ENCODE results near the gene GAREM2.

GAREM2 gene

DNA sequence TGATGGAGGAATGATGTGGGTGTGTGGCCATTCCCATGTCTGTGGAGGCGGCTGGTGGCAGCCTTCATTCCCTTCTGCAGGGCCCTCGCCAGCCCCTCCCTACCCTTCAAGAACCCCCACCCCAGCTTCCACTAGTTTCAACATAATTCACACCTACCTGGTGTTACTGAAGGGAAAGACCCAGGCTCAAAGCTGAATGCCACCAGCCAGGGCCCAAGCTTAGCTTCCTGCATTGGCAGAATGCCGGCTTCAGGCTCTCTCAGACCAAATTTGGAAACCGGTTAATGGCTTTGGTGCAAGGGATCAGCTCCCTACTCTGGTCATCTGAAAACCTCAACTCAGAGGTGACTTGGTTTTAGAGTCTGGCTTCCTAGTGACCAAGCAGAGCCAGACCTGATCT, 16.9 kb downstream of the GAREM2 start:
- DNase-seq = no peak

DNA sequence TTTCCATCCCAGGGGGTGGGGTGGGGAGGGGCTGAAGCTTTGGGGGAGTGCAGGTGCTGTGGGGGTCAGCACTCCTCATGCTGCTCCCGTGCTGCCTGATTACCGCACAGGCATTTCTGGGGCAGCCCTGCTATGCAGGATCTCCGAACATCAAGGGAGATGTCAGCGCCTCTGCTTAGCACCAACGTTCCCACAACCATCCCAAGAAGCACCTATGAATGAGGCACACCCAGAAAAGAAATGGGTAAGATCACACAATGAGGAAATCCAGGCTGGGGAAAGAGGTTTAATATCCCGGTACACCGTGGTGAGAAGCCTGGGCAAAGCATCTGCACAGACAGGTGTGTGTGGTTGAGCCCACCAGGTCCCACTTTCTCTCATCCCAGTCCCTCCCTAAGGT, 17.5 kb downstream of the GAREM2 start:
- DNase-seq = no peak

DNA sequence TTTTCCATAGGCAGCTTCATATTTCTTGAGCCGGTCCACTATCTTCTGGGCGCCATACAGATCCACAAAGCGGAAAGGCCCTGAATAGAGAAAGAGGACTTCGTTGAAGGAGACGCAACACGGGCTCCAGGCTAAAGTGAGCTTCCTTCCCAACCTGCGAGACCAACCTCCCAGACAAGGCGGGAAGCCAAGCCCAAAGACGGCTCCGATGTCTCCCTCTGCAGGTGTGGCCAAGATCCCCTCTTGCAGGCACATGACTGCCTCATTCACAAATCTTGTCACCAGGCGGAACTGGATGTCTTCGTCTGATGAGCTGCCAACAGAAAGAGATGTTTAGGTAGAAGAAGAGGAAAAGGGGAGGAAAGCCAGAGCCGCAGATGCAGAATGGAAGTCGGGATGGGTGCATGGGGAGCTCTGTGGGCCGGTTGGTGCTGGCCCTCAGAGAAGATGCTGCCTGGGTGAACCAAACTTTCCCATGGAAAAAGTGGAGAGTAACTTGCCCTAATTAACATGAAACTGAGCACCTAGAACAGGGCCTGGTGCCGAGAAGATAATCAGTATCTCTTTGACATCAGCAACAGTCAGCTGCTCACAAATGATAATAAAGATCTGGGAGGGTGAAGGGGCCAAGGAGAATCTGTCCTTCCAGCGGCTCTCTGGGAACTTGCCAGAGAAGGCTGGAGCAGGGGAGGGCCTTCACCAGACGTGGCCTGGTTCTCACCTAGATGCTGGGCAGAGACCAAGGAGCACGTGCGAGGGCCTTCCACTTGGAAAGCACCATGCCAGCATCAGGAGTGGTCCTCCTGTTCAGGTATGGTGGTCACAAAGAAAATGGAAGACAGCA, 18.6 kb downstream of the GAREM2 start:
- DNase-seq = no peak

DNA sequence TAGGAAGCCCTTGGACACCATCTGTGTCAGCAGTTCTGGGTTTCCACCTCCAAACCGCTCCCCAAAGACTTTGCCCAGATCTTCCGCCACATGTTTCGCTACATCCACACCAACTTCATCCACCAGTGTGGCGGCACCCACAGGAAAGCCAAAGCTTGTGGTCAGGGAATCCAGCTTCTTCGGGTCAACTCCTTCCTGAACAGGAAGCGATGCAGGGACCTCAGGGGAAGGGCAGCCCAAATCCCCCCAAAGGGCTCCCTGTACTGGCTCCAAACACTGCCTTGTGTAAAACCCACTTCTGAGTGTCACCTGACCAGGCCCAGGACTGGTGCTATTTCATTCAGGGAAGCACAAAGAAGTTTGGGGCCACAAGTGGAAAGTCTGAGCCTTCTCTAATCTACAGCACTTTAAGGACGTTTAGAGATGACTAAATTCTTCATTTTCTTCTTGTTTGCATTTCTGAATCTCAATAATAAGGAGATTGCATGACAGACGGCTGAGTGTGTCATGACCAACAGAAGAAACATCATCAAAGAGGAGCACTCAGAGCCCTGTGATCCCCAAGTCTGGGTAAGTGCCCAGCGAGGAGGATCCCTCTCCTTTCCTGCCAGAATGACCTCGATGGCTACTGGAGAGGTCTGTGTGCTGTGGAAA, 20.8 kb downstream of the GAREM2 start:
- no peak for DNase-seq

DNA sequence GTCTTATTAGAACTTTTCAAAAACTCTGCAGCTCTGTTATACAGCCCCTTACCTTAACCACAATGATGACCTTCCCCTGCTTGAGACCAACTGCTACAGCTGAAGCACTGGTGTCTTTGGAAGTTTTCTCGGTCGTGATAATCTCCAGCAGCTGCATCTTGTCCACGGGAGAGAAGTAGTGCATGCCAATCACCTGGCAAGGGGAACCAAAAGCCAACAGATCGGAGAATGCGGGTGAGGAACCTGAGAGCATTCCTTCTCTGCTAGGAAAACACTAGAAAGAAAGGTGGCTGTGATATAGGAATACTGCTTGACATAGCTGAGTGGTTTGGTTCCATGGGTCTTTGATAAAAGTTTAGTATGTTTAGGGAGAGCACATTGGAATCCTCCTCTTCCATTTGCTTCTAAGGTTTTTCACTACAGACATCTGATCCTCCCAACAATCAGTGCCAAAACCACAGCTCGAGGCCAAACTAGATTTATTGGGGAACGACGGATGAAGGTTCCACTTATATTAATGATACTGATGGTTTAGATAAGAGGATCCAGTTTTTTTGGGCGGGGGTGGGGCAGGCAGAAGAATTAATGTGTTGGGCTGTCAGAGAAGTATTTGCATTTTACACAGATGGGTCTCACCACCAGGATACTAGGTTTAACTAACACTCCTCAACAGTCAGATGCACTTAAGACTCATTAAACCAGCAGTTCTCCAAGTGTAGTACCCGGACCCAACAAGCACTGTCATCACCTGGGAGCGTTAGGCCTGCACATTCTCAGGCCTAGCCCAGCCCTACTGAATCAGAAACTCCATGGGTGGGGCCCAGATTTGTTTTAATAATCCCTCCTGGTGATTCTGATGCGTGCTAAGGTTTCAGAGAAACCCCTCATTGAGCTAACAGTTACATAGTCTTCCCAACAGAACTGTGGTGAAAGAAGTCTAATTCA, 22.4 kb downstream of the GAREM2 start:
- no peak for DNase-seq

DNA sequence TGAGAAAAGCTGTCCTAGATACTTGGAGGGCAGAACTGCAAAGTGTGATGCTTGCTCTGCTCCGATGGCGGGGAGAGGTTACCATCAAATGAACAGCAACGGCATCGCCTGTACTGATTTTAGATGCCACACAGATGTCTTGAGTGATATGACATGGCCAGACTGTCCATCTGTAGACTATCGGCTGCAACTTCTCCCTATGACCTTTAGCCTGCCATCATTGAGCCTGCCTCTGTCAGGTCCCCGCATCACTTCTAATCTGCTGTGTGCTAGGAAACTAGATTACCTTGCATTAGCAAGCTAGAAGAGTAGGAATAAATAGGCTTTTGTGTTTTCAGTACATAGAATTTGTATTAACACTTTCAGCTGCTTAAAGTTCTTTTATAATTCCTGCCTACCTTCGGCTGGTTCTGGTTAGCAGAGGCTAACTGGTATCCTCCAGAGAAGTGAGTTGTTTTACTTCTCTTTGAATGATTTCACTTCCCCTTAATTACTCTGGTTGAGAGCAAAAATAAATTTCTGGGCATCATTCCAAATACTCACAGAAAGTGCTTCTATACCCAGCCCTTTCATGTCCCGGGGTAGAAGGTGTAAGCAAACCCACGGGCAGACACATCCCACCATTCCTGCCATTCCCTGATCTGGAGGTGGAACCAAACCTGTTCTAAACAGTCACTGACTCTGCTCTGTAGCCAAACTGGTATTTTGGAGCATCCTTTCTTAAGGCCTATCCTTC, 24.0 kb downstream of the GAREM2 start:
- DNase-seq = no peak

DNA sequence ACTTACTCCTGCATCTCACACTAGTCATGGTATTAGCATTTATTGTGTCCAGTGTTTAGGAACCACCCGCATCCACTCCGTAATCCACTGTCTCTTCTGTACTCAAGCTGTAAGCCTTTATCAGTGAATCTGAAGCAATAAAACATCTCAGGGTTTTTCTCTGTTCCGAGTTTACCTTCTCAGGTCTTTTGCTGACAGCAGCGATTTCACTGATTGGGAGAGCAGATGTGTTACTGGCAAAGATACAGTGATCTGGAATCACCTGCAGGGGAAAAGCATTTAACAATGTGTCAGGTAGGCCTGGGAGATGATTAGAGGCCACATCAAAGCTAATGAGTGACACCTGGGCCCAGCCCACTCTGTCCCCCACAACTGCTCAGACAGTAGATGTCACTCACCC, 24.6 kb downstream of the GAREM2 start:
- DNase-seq = no peak

DNA sequence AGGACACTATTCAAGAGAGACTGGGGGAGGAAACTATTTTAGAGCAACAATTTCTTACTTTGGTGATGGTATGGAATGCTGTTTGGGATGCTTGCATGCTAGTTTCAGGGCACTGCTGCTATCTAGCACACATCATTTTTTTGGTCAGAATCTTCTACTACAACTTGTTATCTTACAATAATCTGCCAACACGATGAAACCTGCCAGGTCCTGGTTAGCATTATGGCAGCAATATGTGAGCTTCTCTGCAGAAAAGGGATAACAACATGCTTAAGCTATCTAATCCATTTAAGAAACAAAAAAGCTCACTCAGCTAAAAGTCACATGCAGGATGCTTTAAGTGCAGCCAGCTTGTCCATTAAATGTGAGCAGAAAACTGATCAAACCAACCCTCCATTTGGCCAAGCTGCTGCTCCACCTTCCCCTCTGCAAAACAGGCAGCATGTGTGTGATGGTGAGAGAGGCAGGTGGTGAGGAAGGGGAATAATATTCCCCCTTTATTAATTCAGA, 30.1 kb downstream of the GAREM2 start:
- no peak for DNase-seq

DNA sequence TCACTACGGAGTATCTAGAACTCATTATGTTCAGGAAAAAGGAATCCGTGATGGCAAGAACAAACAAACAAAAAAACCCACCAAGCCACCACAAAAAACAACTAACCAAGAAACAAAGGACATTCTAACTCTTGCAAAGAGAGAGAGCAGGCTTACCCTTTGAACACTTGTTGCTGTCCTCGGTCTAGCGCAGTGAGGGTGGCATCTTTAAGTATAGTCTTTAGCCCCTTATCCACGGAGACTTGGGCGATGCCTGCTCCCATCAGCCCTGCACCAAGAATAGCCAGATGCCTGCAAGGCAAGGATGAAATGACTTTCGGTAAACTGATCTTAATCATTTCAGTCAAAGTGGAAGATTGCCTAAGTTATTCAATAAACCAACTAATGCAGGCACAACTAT, 31.0 kb downstream of the GAREM2 start:
- no peak for DNase-seq

DNA sequence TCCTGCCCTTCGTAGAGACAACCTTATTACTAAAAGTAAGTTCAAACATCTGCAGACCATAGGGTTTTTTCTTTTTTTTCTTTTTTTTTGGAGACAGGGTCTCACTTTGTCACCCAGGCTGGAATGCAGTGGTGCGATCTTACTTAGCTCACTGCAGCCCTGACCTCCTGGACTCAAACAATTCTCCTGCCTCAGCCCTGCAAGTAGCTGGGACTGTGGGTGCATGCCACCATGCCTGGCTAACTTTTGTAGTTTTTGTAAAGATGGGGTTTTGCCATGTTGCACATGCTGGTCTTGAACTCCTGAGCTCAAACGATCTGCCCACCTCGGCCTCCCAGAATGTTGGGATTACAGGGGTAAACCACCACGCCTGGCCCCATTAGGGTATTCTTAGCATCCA, 39.1 kb downstream of the GAREM2 start:
- no peak for DNase-seq

DNA sequence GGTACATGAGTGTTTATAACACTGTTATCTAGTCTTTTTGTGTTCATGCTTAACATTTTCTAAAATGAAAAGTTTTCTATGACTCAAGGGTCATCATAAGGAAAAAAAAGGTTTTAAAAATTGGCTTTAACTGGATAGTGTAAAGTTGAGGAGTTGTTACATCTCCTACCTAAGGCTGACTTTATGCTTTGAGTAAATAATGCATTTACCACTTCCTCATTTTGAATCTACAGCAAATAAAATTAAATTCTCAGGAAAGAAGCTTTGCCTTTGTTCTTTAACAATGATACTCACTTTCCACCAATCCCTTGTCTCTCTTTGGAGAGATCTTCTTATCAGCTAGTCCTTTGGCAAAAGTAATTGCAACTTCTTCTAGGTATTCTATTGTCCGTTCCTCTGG, 41.9 kb downstream of the GAREM2 start:
- DNase-seq = no peak

DNA sequence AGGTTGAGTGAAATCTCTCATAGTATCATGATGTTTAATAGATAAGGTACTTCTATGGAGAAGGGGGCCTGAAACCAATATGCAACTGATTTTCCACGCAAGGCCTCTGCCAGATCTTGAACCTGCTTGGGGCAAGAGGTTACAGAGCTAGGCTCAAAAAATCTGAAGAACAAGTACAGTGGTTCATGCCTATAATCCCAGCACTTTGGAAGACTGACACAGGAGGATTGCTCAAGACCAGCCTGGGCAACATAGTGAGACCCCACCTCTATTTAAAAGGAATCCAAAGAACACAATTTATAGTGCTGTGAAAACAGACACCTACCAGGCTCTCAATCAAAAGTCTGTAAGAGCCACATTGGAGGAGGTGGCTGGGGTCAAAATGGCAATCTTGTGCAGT, 42.9 kb downstream of the GAREM2 start:
- no peak for DNase-seq

DNA sequence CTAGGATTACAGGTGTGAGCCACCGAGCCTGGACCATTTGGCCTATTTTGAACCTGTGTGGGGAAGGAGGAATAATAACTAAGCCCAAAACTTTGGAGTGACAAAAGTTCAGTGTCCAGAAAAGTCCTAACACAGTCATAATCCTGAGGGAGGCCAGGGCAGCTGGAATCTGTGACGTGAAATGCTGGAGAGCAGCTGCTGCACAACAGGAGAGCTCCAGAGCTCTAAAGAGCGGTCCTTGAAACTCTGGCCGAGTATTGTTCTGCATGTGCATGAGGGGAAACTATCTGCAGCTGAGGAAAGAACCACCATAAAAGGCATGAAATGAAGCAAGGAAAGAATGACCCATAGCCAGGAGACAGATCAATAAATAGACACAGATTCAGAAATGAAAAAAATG, 43.7 kb downstream of the GAREM2 start:
- DNase-seq = no peak

DNA sequence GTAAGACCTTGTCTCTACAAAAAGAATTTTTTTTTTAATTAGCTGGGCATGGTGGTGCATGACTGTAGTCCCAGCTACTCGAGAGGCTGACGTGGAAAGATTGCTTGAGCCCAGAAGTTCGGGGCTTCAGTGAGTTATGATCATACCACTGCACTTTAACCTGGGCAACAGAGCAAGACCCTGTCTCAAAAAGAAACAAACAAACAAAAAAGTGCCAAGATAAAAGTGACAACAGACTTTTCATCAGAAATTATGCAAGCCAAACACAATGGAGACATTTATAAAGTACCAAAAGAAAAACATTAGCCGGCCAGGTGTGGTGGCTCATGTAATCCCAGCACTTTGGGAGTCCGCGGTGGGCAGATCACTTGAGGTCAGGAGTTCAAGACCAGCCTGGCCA, 44.8 kb downstream of the GAREM2 start:
- DNase-seq = no peak

DNA sequence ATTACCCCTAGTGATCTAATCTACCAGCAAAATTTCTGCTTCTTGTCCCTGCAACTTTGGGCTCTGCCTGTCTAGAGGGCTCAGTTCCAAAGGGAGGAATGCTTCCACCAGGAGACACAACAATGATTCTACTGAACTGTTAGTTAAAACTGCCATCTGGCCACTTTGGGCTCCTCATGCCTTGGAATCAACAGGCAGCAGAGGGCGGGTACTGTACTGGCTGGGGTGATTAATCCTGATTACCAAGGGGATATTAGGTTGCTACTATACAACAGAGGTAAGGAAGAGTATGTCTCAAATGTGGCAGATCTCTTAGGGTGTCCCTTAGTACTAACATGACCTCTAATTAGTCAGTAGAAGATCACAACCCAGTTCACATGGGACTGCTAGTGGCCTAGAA, 50.1 kb downstream of the GAREM2 start:
- DNase-seq = no peak

DNA sequence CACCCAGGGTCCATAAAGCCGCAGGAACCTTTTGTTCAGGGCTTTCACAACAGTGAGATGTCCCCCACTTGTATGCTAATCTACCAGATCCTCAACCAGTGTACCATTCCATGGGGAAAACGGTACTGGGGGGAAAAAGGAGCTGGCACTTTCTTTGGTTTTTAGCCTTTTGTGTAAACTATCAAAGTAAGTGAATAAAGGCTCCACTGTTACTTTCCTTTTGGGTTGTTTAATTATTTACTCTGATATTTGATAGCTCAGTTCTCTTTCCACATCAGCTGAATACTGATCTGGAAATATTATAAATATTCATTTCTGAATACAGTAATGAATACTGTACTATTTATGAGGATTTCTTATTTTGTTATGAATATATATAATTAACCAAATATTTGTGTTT, 51.2 kb downstream of the GAREM2 start:
- no peak for DNase-seq

DNA sequence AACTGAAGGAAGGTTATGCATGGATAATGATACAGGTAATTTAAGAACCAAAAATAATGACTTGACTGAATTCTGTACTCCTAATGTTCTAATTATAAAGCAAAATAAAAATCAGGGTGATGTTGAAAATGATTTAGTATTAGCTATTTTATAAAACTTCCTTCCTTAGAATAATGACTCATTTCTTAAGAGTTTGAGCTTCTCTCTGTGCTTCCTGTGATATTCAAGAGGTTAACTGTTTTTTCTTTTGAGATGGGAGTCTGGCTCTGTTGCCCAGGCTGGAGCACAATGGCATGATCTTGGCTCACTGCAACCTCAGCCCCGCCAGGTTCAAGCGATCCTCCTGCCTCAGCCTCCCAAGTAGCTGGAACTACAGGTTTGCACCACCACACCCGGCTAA, 56.7 kb downstream of the GAREM2 start:
- DNase-seq = no peak

DNA sequence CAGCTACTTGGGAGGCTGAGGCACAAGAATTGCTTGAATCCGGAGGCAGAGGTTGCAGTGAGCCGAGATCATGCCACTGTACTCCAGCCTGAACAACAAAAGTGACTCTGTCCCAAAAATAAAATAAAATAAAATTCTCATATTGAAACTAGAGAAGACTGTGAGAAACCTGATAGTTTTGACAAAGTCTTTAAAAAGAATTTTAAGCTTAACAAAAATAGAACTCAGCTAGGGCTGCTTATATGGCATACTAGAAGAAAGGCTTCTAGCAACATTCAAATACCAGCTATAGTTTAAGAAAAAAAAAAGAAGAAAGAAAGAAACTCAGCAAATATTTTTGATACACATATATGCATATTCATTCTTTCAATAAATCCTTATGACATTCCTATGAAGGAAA, 57.9 kb downstream of the GAREM2 start:
- DNase-seq = no peak

DNA sequence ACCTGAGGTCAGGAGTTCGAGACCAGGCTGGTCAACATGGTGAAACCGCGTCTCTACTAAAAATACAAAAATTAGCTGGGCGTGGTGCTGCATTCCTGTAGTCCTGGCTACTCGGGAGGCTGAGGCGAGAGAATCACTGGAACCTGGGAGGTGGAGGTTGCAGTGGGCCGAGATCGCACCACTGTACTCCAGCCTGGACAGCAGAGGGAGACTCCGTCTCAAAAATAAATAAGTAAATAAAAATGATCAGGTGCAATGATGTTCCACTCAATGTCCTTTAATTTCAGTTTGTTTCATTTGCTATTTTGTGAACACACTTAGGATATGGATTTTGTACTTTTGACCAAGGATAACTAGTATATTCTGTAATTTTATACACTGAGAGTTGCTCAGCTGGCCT, 62.2 kb downstream of the GAREM2 start:
- no peak for DNase-seq

DNA sequence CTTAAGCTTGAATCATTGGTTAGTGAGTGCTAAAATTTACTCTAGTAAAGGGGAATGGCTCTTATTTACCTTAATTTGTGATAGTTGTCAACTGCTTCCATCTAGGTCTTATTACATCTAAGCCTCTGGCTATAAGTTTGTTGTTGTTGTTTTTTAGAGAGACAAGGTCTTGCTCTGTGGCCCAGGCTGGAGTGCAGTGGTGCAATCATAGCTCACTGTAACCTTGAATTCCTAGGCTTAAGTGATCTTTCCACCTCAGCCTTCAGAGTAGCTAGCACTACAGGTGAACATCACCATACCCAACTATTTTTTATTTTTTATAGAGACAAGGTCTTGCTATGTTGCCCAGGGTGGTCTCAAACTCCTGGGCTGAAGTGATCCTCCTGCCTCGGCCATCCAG, 65.0 kb downstream of the GAREM2 start:
- DNase-seq = no peak

DNA sequence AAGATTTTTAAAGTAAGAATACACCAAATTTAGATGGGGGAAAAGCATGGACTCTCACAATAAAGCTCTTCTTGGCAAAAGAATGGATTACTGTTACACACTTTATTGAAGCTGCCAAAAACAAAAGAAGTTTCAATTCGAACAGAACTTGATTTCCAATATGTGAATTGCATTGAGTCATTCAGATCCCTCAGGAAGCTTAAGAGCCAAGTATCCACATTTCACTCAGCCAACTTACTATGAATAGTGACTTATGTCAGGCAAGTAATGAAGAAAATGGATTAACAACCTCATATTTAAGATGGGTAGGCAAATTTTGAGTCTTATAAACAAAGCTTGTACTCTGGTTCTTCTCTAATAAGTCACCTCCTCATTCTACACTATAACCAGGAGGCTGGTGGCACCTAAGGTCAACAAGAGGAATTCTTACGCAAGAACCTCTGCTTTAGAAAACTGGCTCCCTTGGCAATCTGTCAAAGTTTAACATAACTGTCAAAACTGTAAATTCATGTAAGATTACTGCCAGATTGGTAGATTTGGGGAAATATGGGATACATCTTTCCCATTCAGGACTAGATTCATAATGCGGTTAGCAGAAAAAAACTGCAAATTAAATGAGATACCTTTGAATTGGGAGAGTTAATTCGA, 65.5 kb downstream of the GAREM2 start:
- no peak for DNase-seq

Data from NCI-H774 (cell line).